Aortic smooth muscle cell (primary cell): Measurements from ENCODE around the gene PLET1. TPM values are rescaled to one million over a fixed set of nuclear protein-coding genes. Genes with fewer than 3 reads are reported as not detected.

ENCODE experiments used
- total RNA-seq: library from RNA; depleted of rRNA; stranded (reverse); fragments of >200 nt; gene quantifications from 2 replicates; pipeline ENCODE4 v1.2.3, GENCODE V29; 2014

The PLET1 gene
- not detected in 2 replicates for total RNA-seq

GRCh38 chr11:112260490-112260889 lies at the start of gene PLET1:
PLET1 (minus strand) TSS chr11:112260860; CDS start chr11:112260589, 271 bp downstream.

GRCh38 chr11:112226062-112226830 lies 34.4 kb downstream of the PLET1 start, which contains the start of gene PTS:
PTS (plus strand) TSS chr11:112226428; CDS start chr11:112226444, 16 bp downstream.

Other genes starting within 250 kb of the PLET1 start
- gene DLAT, start 235.5 kb downstream of the PLET1 start, total RNA-seq: 34.5 and 35.3 TPM in 2 replicates
- gene PIH1D2, start 186.8 kb downstream of the PLET1 start, total RNA-seq: 1.3 and 2.4 TPM in 2 replicates
- gene NKAPD1, start 186.6 kb downstream of the PLET1 start, total RNA-seq: 18.0 and 18.7 TPM in 2 replicates
- 68.2 and 94.1 TPM in 2 replicates for gene TIMM8B, start 174.1 kb downstream of the PLET1 start, total RNA-seq
- gene SDHD, start 174.0 kb downstream of the PLET1 start, total RNA-seq: 146 and 153 TPM in 2 replicates
- 0.12 TPM in 1 of 2 replicates, not detected in the other for gene IL18, start 96.8 kb downstream of the PLET1 start, total RNA-seq
- gene TEX12, start 93.5 kb downstream of the PLET1 start, total RNA-seq: 0.12 and 0.13 TPM in 2 replicates
- 1.1 and 1.2 TPM in 2 replicates for gene BCO2, start 85.3 kb downstream of the PLET1 start, total RNA-seq
- gene PTS, start 34.4 kb downstream of the PLET1 start, total RNA-seq: 47.1 and 52.3 TPM in 2 replicates